GM10266 (cell line): Measurements from ENCODE around the gene TAS2R1.

Experiments used
- DNase-seq: peaks from one replicate; pipeline ENCODE4 v3.0.0; 2012; ENCODE audit errors: extremely low spot score
- TF ChIP-seq, protein P1 (sequence below): IDR thresholded peaks from 2 replicates; pipeline ENCODE4 v1.5.1; 2012; ENCODE audit warnings: mild to moderate bottlenecking, low read depth; ENCODE audit not compliant: control insufficient read depth, insufficient read depth; ENCODE audit errors: missing control alignments

Gene TAS2R1

DNA sequence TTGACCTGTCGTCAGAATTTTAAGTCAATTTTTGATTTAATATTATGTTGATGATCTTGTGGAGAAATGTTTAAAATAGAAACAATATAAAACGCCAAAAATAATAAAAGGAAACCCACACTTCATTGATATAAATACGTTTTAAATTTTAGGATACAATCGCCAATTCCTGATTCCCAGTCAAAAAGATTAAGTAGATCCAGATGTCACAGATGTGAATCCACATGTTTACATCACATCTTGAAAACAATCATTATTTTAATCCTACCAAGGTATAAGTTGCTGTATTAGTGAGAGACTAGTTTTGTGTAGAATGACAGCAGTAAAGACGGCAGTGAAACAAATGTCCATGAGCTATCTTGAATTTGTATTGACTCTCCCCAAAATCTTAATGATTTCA lies 4.9 kb downstream of the TAS2R1 start:
- DNase-seq: no peak
- TF ChIP-seq, protein P1, sequence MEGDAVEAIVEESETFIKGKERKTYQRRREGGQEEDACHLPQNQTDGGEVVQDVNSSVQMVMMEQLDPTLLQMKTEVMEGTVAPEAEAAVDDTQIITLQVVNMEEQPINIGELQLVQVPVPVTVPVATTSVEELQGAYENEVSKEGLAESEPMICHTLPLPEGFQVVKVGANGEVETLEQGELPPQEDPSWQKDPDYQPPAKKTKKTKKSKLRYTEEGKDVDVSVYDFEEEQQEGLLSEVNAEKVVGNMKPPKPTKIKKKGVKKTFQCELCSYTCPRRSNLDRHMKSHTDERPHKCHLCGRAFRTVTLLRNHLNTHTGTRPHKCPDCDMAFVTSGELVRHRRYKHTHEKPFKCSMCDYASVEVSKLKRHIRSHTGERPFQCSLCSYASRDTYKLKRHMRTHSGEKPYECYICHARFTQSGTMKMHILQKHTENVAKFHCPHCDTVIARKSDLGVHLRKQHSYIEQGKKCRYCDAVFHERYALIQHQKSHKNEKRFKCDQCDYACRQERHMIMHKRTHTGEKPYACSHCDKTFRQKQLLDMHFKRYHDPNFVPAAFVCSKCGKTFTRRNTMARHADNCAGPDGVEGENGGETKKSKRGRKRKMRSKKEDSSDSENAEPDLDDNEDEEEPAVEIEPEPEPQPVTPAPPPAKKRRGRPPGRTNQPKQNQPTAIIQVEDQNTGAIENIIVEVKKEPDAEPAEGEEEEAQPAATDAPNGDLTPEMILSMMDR: no peak

DNA sequence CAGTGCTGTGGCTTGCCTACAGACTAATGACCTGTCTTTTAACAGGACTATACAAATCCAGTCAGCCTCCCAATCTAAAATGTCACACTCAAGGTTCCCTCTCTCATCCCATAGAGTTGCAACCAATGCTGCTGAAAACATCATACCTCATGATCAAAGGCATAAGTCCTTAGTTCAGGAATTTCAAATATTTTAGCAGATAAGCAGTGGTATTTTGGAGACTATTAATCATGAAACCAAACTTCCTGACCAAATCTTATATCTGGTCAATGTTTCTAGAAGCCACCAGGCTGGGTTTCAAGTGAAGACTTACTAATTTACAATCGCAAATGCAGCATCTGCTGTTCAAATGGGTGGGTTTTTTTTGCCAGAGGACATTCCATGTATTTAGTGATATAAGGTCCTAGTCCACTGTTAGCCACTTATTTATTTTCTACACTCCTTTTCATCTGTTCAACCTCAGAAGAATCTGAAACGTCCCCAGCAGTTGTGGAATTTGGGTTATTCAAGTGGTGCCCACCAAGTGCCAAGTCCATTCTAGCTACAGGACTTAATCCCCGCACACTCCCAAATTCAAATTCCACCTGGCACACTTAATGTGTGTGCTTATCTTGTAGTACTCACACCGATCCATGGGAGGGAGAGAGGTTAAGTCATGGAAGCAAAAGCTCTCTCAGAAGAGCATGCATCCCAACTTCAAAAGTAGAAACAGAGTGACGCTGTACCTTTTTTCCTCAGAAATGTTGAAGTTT lies 5.8 kb downstream of the TAS2R1 start:
- TF ChIP-seq, protein P1: no peak

DNA sequence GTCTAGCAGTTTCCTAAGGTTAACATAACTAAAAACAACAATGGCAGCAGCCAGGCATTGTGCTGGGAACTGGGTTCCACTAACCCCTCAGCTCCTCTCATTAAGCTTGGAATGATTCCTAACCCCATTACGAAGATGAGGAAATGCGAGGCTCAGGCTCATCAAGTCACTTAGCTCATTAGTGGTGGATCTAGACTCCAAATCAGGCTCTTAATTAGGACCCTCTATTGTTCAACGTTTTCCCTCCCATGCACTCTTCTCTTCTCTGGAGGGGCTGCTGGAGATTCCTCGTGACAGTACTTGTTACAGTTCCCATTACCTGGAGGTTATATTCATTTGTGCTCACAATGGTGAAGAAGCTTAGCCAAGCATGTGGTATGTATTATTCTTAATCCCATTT lies 6.5 kb downstream of the TAS2R1 start:
- TF ChIP-seq, protein P1: no peak
- DNase-seq: no peak

More for the DNA sequence above, 5.8 kb downstream of the TAS2R1 start:
- no peak for DNase-seq

DNA sequence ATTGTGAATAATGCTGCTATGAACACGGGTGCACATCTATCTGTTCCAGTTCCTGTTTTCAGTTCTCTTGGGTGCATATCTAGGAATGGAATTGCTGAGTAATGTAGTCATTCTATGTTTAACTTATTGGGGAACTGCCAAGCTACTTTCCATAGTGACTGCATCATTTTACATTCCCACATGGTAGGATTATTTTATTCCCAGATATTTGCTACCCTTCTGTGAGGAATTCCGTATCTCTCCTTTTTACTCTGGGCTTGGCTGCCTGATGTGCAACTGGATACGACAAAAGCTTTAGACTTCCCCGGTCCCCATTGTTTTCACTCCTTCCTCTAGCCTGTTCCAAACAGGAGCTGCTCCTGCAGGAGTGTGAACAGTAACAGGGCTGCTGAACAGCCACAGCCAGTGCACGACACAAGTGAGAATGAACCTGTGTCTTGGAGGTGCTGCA lies 7.2 kb downstream of the TAS2R1 start:
- TF ChIP-seq, protein P1: no peak
- DNase-seq: no peak

DNA sequence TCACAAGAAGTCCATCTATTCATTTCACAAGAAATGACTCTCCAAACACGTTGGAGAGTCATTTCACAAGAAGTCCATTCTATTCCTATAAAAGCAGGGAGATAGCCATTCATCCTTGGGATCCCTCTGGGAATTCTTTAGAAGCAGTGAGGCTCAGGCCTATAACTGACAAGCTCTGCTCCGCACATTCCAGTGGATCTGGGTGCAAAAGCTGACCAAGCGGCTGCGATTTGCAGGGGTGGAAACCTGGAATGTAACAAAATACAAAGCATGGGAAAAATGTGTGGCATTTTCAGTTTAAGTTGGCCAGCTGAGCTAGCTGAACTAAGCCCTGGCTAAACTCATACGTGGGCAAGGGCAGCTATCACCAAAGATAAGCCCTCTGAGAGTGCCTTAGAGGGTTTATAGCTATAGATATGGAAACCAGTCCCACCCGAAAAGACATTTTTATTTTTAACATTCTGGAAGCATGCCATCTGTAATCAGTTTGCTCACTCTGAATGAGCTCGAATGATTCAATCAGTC lies 8.7 kb downstream of the TAS2R1 start:
- TF ChIP-seq, protein P1: no peak
- DNase-seq: no peak

DNA sequence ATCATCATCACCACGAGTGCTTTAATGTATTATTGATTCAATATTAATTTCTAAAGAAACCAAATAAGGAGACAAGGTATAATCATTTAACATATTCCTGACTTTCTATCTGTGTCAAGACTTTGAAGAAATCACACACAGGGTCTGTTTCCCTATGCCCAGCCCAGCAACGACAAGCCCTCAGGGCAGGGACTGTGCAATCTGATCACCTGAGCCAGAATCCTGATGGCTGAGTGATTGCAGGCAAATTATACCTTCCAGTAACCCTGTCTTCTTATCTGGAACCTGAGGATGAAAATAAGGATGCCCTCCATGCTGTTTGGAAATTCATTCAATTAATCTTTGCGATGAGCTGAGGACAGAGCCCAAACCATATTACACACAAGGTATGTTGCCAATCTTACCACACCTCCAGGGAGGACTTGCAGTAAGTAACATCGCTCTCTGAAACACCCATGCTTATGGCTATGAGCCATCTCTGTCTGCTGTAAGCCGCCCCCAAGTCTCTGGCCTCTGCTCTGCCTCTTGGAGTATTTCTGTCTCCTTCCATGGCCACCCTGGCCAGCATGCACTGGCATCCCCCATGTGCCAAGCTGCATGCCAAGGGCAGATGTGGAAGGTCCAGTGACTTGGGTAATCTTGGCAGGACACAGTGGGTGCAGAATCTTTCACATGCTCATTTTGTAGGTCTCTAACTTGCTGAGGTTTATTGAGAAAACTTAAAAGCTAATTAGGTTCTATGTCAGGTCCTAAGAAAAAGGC lies 10.6 kb downstream of the TAS2R1 start:
- TF ChIP-seq, protein P1: no peak
- DNase-seq: no peak
